HepG2 (cell line): ENCODE data around the gene NFASC. TPM values are rescaled to one million over a fixed set of nuclear protein-coding genes. Genes with fewer than 3 reads are reported as not detected.

Source experiments
- ATAC-seq: fragments of 200-7000 bp; cut with Tn5 transposase; 3 replicates; pipeline ENCODE4 v1.9.1; 2020; ENCODE audit warnings: mild to moderate bottlenecking, moderate library complexity
- BruUV-seq: library from RNA; stranded (reverse); fragments of 400-500 nt; replicated peaks from 2 replicates; lab custom pipeline; 2021; lab: Mats Ljungman, UMichigan
- CTCF ChIA-PET: fragments of 300-600 bp; formaldehyde crosslinking; extraction: SDS; loops from one replicate; lab custom pipeline; 2021; ENCODE audit warnings: low total read pairs, inconsistent platforms, low intra/inter-chr PET ratio; lab: Yijun Ruan, JAX
- POLR2A ChIA-PET: fragments of 350-600 bp; sonication (Branson Sonifier 250); formaldehyde crosslinking; loops from one replicate; lab custom pipeline; 2020; ENCODE audit warnings: antibody characterized with exemption, inconsistent platforms; lab: Yijun Ruan, JAX
- DNase-seq: peaks from one replicate; pipeline ENCODE4 v3.0.0-alpha.2; 2015; ENCODE audit warnings: low spot score
- FAIRE-seq: peaks from 3 replicates; lab custom pipeline; 2011; peaks lifted over from hg19 to GRCh38; lab: Jason Lieb, UNC
- H2AFZ ChIP-seq: one replicate; pipeline ENCODE4 v1.6.1; 2011; ENCODE audit warnings: low read length, inconsistent platforms
- H3K27ac ChIP-seq: fragments of 300-600 bp; 3 replicates; pipeline ENCODE4 v1.8.0; 2011; ENCODE audit warnings: mixed run types, mild to moderate bottlenecking, mixed read lengths, low read length, inconsistent platforms; ENCODE audit not compliant: insufficient read depth; ENCODE audit errors: extremely low read length
- H3K27me3 ChIP-seq, 2 experiments: fragments of 200-600 bp in 1 of 2; 2 replicates in 1 of 2; 3 replicates in 1 of 2; pipeline versions ENCODE4 v1.6.0 to v1.8.0; 2011; ENCODE audit warnings: low read length in 2 of 2, mild to moderate bottlenecking in 2 of 2, moderate library complexity in 2 of 2, inconsistent platforms in 1 of 2; ENCODE audit not compliant: insufficient read depth in 2 of 2, control insufficient read depth in 1 of 2
- H3K36me3 ChIP-seq, 2 experiments: fragments of 200-600 bp in 1 of 2; replicated peaks in 1 of 2; 2 replicates in 1 of 2; 3 replicates in 1 of 2; pipeline versions ENCODE4 v1.5.1 to v1.8.0; 2011; ENCODE audit warnings: low read length in 2 of 2, inconsistent platforms in 1 of 2; ENCODE audit not compliant: insufficient read depth in 2 of 2, control insufficient read depth in 1 of 2
- H3K4me1 ChIP-seq: 2 replicates; pipeline ENCODE4 v1.5.1; 2012; ENCODE audit warnings: low read length, inconsistent platforms; ENCODE audit not compliant: insufficient read depth
- H3K4me2 ChIP-seq: 2 replicates; pipeline ENCODE4 v1.6.0; 2011; ENCODE audit warnings: low read depth, low read length, inconsistent platforms
- H3K4me3 ChIP-seq, 3 experiments: fragments of 200-600 bp in 1 of 3; sonication (generic), shearing (Covaris generic) in 1 of 3; replicated peaks in 1 of 3; 2 replicates each; pipeline ENCODE4 v1.5.1; 2011 to 2016; ENCODE audit warnings: low read length in 3 of 3, inconsistent platforms in 2 of 3, low read depth in 2 of 3, mild to moderate bottlenecking in 2 of 3, control low read depth in 1 of 3, mixed read lengths in 1 of 3; ENCODE audit not compliant: insufficient read depth in 1 of 3
- H3K79me2 ChIP-seq: one replicate; pipeline ENCODE4 v1.6.1; 2011; ENCODE audit warnings: low read length, inconsistent platforms; ENCODE audit not compliant: insufficient read depth
- H3K9ac ChIP-seq: 2 replicates; pipeline ENCODE4 v1.6.0; 2011; ENCODE audit warnings: mild to moderate bottlenecking, low read depth, low read length, inconsistent platforms; ENCODE audit not compliant: insufficient read depth
- H3K9me3 ChIP-seq: 2 replicates; pipeline ENCODE4 v1.5.1; 2012; ENCODE audit warnings: mild to moderate bottlenecking, low read length
- H4K20me1 ChIP-seq: 2 replicates; pipeline ENCODE4 v1.6.0; 2011; ENCODE audit warnings: inconsistent platforms, mild to moderate bottlenecking, low read length, moderate library complexity; ENCODE audit not compliant: insufficient read depth
- ATF2 ChIP-seq: sonication (generic); formaldehyde crosslinking; IDR thresholded peaks from 2 replicates; pipeline ENCODE4 v1.4.0; 2020; ENCODE audit warnings: missing genetic modification reagents
- BRCA1 ChIP-seq: sonication (generic); formaldehyde crosslinking; IDR thresholded peaks from 2 replicates; pipeline ENCODE4 v1.4.0; 2020; ENCODE audit warnings: missing genetic modification reagents
- ELF3 ChIP-seq: IDR thresholded peaks from 2 replicates; pipeline ENCODE4 v1.6.1; 2016; ENCODE audit warnings: missing genetic modification reagents, missing compliant biosample characterization
- FOXK1 ChIP-seq: sonication (generic); formaldehyde crosslinking; IDR thresholded peaks from 2 replicates; pipeline ENCODE4 v1.4.0; 2020; ENCODE audit warnings: low read depth, missing genetic modification reagents, borderline replicate concordance
- NR1H2 ChIP-seq: sonication (generic); formaldehyde crosslinking; IDR thresholded peaks from 2 replicates; pipeline ENCODE4 v1.8.1; 2022; ENCODE audit warnings: low read depth, missing genetic modification reagents, borderline replicate concordance
- RBM22 ChIP-seq: fragments of 200-400 bp; formaldehyde crosslinking; optimal IDR thresholded peaks from 2 replicates; pipeline ENCODE3; 2017; ENCODE audit warnings: mild to moderate bottlenecking, low read length, moderate library complexity
- RFXAP ChIP-seq: sonication (generic); formaldehyde crosslinking; IDR thresholded peaks from 2 replicates; pipeline ENCODE4 v1.4.0; 2020; ENCODE audit warnings: missing genetic modification reagents, borderline replicate concordance
- SMYD3 ChIP-seq: sonication (generic); formaldehyde crosslinking; IDR thresholded peaks from 2 replicates; pipeline ENCODE4 v1.8.1; 2023; ENCODE audit warnings: mild to moderate bottlenecking, missing genetic modification reagents
- THAP9 ChIP-seq: sonication (generic); formaldehyde crosslinking; IDR thresholded peaks from 2 replicates; pipeline ENCODE4; 2020; ENCODE audit warnings: missing genetic modification reagents, mild to moderate bottlenecking, borderline replicate concordance
- TIGD3 ChIP-seq: sonication (generic); formaldehyde crosslinking; IDR thresholded peaks from 2 replicates; pipeline ENCODE4 v1.5.1; 2020; ENCODE audit warnings: mild to moderate bottlenecking, missing genetic modification reagents, borderline replicate concordance
- WGBS: methylation state at CpG from one replicate; pipeline ENCODE4 v1.1.6; 2017; ENCODE audit warnings: low lambda C conversion rate; 5-methylcytosine and 5-hydroxymethylcytosine counted together
- in situ Hi-C: cut with HindIII; loops from 2 replicates; pipeline ENCODE4 v1.10.0; 2017; ENCODE audit warnings: low pct_unique_long_range_greater_than_20kb; ENCODE audit not compliant: extremely low pct_ligation_motif_present
- intact Hi-C: fragments of 100-400 bp; cut with micrococcal nuclease; formaldehyde crosslinking; loops from one replicate; pipeline ENCODE4 v1.10.0; 2022; ENCODE audit not compliant: unreplicated experiment
- polyA plus RNA-seq, 8 experiments: library from polyadenylated mRNA; depleted of rRNA in 3 of 8; stranded (reverse) in 7 of 8; unstranded in 1 of 8; fragments of >200 nt; fragmentation: Illumina TruSeq in 4 of 8; extraction: Trizol in 4 of 8; gene quantifications; 2 replicates each; pipeline versions ENCODE4 v1.2.1 to v1.2.3, GENCODE V29; 2011 to 2016; ENCODE audit warnings: low read depth in 4 of 8, missing spikeins in 1 of 8, mixed read lengths in 1 of 8; ENCODE audit not compliant: insufficient read depth in 1 of 8
- total RNA-seq, 5 experiments: library from RNA; depleted of rRNA; stranded (reverse); fragments of >200 nt; fragmentation: Illumina TruSeq; extraction: Trizol; gene quantifications; 2 replicates each; pipeline ENCODE4 v1.2.3, GENCODE V29; 2016; ENCODE audit warnings: low read depth in 1 of 5
- TF ChIP-seq, protein P1 (sequence below): sonication (generic); formaldehyde crosslinking; conservative IDR thresholded peaks from 2 replicates; pipeline ENCODE4 v1.8.0; 2022; ENCODE audit warnings: low read depth, missing genetic modification reagents
- TF ChIP-seq, protein P2 (sequence below): fragments of 450-650 bp; IDR thresholded peaks from 2 replicates; pipeline ENCODE4 v1.6.1; 2016

Gene NFASC
- total and polyA plus RNA-seq, 2 of the 13 experiments (the other 11 are each of a cell fraction or from before 2014, with no cell fraction given), result not detected

DNA sequence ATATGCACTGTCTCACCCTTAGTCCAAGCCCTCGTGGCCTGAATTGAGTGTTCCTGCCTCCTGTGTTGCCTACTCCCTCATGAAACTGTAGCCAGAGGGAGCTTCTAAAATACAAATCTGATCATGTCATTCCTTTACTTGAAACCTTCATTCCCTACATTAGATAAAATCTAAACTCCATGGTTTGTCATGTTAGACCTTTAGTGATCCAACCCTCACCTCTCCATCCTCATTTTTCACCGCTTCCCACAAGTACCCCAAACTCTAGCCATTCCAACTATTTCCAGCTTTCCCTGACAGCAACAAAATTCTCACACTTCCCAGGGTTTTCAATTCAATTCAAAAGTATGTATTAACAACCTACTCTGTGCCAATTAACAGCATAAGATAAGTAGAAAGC lies 154.0 kb downstream of the NFASC start (continued):
- no peak for TF ChIP-seq SMYD3
- TF ChIP-seq TIGD3 (CRISPR knock-in tag), result no peak
- TF ChIP-seq RFXAP (CRISPR knock-in tag), result no peak
- TF ChIP-seq FOXK1 (CRISPR knock-in tag), result no peak
- TF ChIP-seq NR1H2 (CRISPR knock-in tag), result no peak
- no peak for TF ChIP-seq ELF3 (CRISPR knock-in tag)
- no peak for TF ChIP-seq BRCA1 (CRISPR knock-in tag)
- TF ChIP-seq, protein P1, sequence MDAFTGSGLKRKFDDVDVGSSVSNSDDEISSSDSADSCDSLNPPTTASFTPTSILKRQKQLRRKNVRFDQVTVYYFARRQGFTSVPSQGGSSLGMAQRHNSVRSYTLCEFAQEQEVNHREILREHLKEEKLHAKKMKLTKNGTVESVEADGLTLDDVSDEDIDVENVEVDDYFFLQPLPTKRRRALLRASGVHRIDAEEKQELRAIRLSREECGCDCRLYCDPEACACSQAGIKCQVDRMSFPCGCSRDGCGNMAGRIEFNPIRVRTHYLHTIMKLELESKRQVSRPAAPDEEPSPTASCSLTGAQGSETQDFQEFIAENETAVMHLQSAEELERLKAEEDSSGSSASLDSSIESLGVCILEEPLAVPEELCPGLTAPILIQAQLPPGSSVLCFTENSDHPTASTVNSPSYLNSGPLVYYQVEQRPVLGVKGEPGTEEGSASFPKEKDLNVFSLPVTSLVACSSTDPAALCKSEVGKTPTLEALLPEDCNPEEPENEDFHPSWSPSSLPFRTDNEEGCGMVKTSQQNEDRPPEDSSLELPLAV (CRISPR knock-in tag), result no peak

DNA sequence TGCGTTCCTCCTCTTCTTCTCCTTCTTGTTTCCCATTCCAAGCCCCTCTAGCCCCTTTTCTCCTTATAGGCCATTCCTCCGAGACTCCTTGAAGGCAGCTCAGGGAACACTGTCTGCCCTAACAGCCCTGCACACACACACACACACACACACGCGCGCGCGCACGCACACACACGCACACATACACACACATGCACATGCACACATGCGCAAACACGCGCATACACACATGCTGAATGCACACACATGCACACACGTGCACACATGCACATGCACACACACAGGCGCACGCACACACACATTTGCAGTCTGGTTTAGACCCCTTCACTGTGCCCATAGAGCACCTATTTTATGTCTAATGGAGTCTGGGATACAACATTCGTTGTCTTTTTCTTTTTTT lies 154.6 kb downstream of the NFASC start:
- H2AFZ ChIP-seq, result no peak overlapping the region
- no peaks in the 10 kb centered on the region for H4K20me1 ChIP-seq
- no peak for ATAC-seq
- CTCF ChIA-PET, result no interaction called here
- H3K4me3 ChIP-seq, result no peak overlapping the region
- POLR2A ChIA-PET, result no interaction called here
- no peaks in the 10 kb centered on the region for H3K36me3 ChIP-seq
- in situ Hi-C loops, result no loop called here
- FAIRE-seq, result no peak
- no peak overlapping the region for H3K4me2 ChIP-seq
- no peak overlapping the region for H3K27ac ChIP-seq
- no TSS peak for BruUV-seq
- no peaks in the 10 kb centered on the region for H3K79me2 ChIP-seq
- no peak for TF ChIP-seq ATF2 (CRISPR knock-in tag)
- TF ChIP-seq, protein P2, sequence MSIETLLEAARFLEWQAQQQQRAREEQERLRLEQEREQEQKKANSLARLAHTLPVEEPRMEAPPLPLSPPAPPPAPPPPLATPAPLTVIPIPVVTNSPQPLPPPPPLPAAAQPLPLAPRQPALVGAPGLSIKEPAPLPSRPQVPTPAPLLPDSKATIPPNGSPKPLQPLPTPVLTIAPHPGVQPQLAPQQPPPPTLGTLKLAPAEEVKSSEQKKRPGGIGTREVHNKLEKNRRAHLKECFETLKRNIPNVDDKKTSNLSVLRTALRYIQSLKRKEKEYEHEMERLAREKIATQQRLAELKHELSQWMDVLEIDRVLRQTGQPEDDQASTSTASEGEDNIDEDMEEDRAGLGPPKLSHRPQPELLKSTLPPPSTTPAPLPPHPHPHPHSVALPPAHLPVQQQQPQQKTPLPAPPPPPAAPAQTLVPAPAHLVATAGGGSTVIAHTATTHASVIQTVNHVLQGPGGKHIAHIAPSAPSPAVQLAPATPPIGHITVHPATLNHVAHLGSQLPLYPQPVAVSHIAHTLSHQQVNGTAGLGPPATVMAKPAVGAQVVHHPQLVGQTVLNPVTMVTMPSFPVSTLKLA, result peak; percentile 86
- no peak for TF ChIP-seq THAP9 (CRISPR knock-in tag)
- TF ChIP-seq RBM22, result no peak
- 63% methylated on average over 16 of the region's 16 CpGs for WGBS
- peaks cover 6 to 55% of the 10 kb centered on the region in 2 experiments for H3K27me3 ChIP-seq
- H3K4me1 ChIP-seq, result no peaks in the 10 kb centered on the region
- H3K9ac ChIP-seq, result no peak overlapping the region
- intact Hi-C loops, result no loop called here
- no peak for DNase-seq
- no peaks in the 10 kb centered on the region for H3K9me3 ChIP-seq
